ENCODE data around the gene ATP2B2.

Gene ATP2B2

GRCh38 chr3:10432156-10432845 lies 73.1 kb downstream of the ATP2B2 start:
- peak; percentile 58 for ATAC-seq
- peak; percentile 70 for TF ChIP-seq TCF4 (CRISPR knock-in tag; IDR thresholded peaks at IDR 0.05; ENCODE audit: borderline replicate concordance)
- TF ChIP-seq PPARA (CRISPR knock-in tag; IDR thresholded peaks at IDR 0.05; ENCODE audit: borderline replicate concordance): no peak
- no peak for TF ChIP-seq OSR1 (CRISPR knock-in tag; IDR thresholded peaks at IDR 0.05)
- TF ChIP-seq, protein P1, sequence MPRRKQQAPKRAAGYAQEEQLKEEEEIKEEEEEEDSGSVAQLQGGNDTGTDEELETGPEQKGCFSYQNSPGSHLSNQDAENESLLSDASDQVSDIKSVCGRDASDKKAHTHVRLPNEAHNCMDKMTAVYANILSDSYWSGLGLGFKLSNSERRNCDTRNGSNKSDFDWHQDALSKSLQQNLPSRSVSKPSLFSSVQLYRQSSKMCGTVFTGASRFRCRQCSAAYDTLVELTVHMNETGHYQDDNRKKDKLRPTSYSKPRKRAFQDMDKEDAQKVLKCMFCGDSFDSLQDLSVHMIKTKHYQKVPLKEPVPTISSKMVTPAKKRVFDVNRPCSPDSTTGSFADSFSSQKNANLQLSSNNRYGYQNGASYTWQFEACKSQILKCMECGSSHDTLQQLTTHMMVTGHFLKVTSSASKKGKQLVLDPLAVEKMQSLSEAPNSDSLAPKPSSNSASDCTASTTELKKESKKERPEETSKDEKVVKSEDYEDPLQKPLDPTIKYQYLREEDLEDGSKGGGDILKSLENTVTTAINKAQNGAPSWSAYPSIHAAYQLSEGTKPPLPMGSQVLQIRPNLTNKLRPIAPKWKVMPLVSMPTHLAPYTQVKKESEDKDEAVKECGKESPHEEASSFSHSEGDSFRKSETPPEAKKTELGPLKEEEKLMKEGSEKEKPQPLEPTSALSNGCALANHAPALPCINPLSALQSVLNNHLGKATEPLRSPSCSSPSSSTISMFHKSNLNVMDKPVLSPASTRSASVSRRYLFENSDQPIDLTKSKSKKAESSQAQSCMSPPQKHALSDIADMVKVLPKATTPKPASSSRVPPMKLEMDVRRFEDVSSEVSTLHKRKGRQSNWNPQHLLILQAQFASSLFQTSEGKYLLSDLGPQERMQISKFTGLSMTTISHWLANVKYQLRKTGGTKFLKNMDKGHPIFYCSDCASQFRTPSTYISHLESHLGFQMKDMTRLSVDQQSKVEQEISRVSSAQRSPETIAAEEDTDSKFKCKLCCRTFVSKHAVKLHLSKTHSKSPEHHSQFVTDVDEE (CRISPR knock-in tag; IDR thresholded peaks at IDR 0.05): 0 out of 2 replicates have a peak, but pooled peaks have one; percentile 39

DNA sequence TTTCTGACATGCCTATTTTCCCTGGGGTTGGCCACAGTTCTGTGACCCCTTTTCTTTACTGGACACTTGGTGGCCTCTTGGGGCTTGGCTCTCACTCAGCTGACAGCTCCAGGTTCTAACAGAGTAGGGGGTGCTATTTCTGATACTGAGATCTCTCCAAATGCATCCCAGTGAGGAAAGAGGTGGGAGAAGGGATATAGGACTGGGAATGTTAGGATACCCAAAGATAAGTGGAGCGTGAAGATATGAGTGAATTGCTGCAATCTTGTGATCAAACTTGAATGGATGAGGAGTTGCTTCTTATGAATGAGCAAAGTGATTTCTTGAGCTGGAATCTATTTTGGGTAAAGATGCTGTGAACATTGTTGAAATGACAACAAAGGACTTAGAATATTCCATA lies 74.6 kb downstream of the ATP2B2 start:
- no peak for TF ChIP-seq POU6F1 (CRISPR knock-in tag; IDR thresholded peaks at IDR 0.05; ENCODE audit: borderline replicate concordance, low read depth)
- TF ChIP-seq, protein P2, sequence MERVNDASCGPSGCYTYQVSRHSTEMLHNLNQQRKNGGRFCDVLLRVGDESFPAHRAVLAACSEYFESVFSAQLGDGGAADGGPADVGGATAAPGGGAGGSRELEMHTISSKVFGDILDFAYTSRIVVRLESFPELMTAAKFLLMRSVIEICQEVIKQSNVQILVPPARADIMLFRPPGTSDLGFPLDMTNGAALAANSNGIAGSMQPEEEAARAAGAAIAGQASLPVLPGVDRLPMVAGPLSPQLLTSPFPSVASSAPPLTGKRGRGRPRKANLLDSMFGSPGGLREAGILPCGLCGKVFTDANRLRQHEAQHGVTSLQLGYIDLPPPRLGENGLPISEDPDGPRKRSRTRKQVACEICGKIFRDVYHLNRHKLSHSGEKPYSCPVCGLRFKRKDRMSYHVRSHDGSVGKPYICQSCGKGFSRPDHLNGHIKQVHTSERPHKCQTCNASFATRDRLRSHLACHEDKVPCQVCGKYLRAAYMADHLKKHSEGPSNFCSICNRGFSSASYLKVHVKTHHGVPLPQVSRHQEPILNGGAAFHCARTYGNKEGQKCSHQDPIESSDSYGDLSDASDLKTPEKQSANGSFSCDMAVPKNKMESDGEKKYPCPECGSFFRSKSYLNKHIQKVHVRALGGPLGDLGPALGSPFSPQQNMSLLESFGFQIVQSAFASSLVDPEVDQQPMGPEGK (CRISPR knock-in tag; IDR thresholded peaks at IDR 0.05; ENCODE audit: borderline replicate concordance): no peak
- no peak for TF ChIP-seq CSDC2 (CRISPR knock-in tag; IDR thresholded peaks at IDR 0.05)
- TF ChIP-seq TCF4 (CRISPR knock-in tag; IDR thresholded peaks at IDR 0.05; ENCODE audit: borderline replicate concordance): no peak
- TF ChIP-seq ZNF565 (CRISPR knock-in tag; conservative IDR thresholded peaks at IDR 0.05; ENCODE audit: low read depth): no peak
- TF ChIP-seq PPARA (CRISPR knock-in tag; IDR thresholded peaks at IDR 0.05; ENCODE audit: borderline replicate concordance): no peak
- no peak for TF ChIP-seq BACH2 (CRISPR knock-in tag; IDR thresholded peaks at IDR 0.05; ENCODE audit: borderline replicate concordance)
- TF ChIP-seq, protein P1 (CRISPR knock-in tag; IDR thresholded peaks at IDR 0.05): no peak
- no peak for TF ChIP-seq OSR1 (CRISPR knock-in tag; IDR thresholded peaks at IDR 0.05)
- no peak for TF ChIP-seq CSRNP3 (CRISPR knock-in tag; IDR thresholded peaks at IDR 0.05)
- no peak for TF ChIP-seq ZNF8 (CRISPR knock-in tag; IDR thresholded peaks at IDR 0.05)
- TF ChIP-seq RARB (CRISPR knock-in tag; IDR thresholded peaks at IDR 0.05): no peak
- no peak for TF ChIP-seq ARNTL (CRISPR knock-in tag; IDR thresholded peaks at IDR 0.05; ENCODE audit: borderline replicate concordance, low read depth)
- ATAC-seq: no peak

DNA sequence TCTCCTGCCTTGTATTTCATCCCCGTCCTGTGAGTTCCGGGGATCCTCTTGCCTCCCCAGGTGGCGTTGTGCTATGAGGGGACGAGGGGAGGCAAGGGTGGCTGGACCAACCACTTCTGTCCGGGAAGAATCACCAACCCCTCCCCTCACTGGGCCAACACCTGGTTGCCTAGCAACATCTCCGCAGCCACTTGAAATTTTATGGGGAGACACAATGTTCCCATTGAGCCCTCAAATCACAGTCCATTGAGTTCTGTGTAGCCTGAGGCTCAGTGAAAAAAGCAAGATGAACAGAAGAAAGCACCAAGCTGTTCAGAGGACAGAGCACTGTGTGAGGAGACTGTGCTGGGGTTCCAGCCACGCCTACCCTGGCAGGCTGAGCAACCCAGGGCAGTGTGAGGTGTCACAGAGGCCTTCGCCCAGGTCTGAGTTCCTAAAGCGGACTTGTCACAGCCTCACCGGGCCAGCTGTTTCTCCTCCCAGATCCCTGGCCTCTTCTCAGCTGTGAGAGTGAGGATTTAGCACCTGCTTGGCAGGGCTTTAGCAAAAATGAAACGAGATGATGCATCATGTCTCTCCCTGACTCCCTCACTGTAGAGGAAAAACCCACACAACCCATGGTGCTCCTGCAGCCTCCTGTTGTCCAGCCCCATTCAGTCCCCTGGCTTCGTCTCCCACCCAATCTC lies 76.8 kb downstream of the ATP2B2 start:
- ATAC-seq: no peak
- TF ChIP-seq TCF4 (CRISPR knock-in tag; IDR thresholded peaks at IDR 0.05; ENCODE audit: borderline replicate concordance): no peak
- TF ChIP-seq RARB (CRISPR knock-in tag; IDR thresholded peaks at IDR 0.05): no peak
- TF ChIP-seq, protein P3, sequence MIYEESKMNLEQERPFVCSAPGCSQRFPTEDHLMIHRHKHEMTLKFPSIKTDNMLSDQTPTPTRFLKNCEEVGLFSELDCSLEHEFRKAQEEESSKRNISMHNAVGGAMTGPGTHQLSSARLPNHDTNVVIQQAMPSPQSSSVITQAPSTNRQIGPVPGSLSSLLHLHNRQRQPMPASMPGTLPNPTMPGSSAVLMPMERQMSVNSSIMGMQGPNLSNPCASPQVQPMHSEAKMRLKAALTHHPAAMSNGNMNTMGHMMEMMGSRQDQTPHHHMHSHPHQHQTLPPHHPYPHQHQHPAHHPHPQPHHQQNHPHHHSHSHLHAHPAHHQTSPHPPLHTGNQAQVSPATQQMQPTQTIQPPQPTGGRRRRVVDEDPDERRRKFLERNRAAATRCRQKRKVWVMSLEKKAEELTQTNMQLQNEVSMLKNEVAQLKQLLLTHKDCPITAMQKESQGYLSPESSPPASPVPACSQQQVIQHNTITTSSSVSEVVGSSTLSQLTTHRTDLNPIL (CRISPR knock-in tag; IDR thresholded peaks at IDR 0.05; ENCODE audit: low read depth): no peak
- TF ChIP-seq ISL1 (CRISPR knock-in tag; IDR thresholded peaks at IDR 0.05): no peak
- TF ChIP-seq SNAI2 (CRISPR knock-in tag; IDR thresholded peaks at IDR 0.05): no peak
- no peak for TF ChIP-seq ZC3H10 (CRISPR knock-in tag; IDR thresholded peaks at IDR 0.05)
- TF ChIP-seq, protein P2 (CRISPR knock-in tag; IDR thresholded peaks at IDR 0.05; ENCODE audit: borderline replicate concordance): no peak
- no peak for TF ChIP-seq CSRNP3 (CRISPR knock-in tag; IDR thresholded peaks at IDR 0.05)
- TF ChIP-seq TOX (CRISPR knock-in tag; IDR thresholded peaks at IDR 0.05; ENCODE audit: borderline replicate concordance): no peak
- TF ChIP-seq GLIS3 (CRISPR knock-in tag; IDR thresholded peaks at IDR 0.05): no peak
- TF ChIP-seq BACH2 (CRISPR knock-in tag; IDR thresholded peaks at IDR 0.05; ENCODE audit: borderline replicate concordance): no peak

Measured in SK-N-SH treated with all-trans-retinoic acid at 6 μM for 48 hours (cell line).